Stimulated activated naive CD8-positive, alpha-beta T cell treated with anti-CD3 and anti-CD28 coated beads, Interleukin-15, Interleukin-2, amounts not matched to agents 100 ng/mL and 50 ng/mL, for 24 hours (primary cell): ENCODE measurements around the gene LCE7A.

Experiments
- H3K27ac Mint-ChIP-seq: one replicate; pipeline ENCODE4 v1.8.0; 2021; ENCODE audit warnings: mild to moderate bottlenecking, mixed read lengths
- H3K27me3 Mint-ChIP-seq: one replicate; pipeline ENCODE4 v1.8.0; 2021; ENCODE audit warnings: mixed read lengths
- H3K36me3 Mint-ChIP-seq: one replicate; pipeline ENCODE4 v1.8.0; 2021; ENCODE audit warnings: low read depth, mixed read lengths
- H3K4me1 Mint-ChIP-seq: one replicate; pipeline ENCODE4 v1.8.0; 2021; ENCODE audit warnings: low read depth, mixed read lengths
- H3K4me3 Mint-ChIP-seq: one replicate; pipeline ENCODE4 v1.8.0; 2021; ENCODE audit warnings: mild to moderate bottlenecking, mixed read lengths
- H3K9me3 Mint-ChIP-seq: one replicate; pipeline ENCODE4 v1.8.0; 2021; ENCODE audit warnings: mixed read lengths

The LCE7A gene, protein sequence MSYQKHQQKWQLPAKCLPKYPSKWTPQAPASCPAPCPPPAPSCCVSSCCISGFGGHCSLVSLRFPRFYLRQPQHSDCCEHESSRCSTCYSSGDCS

DNA sequence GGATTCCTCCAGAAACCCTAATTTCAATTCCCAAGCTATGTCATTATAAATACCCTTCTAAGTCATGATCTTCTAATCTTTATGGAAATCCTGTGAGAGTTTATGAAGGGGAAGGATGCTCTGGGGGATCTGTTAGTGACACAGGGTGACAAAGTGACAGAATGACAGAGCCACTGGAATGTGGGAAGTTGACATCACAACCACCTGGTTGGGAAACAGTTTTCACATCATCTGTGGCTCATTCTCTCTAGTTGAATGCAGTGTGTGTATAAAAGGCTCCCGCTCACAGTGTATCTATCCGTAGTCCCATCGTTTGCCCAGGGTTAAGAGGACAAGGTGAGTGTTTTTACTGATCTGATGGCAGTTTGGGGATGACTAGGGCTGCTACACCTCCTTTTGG, at the start of gene LCE7A:
Gene LCE7A, plus strand, starts transcription at position 301 of the 400 bp plus-strand sequence. CDS start 702 bp downstream, outside the sequence.
- Mint-ChIP-seq H3K4me1 (no peaks in the 10 kb centered on the region), H3K9me3 (no peaks in the 10 kb centered on the region), H3K36me3 (no peaks in the 10 kb centered on the region), H3K4me3 (no peak within 1 kb of the TSS), H3K27ac (no peak within 1 kb of the TSS), H3K27me3 (peaks cover 16% of the 10 kb centered on the region)

DNA sequence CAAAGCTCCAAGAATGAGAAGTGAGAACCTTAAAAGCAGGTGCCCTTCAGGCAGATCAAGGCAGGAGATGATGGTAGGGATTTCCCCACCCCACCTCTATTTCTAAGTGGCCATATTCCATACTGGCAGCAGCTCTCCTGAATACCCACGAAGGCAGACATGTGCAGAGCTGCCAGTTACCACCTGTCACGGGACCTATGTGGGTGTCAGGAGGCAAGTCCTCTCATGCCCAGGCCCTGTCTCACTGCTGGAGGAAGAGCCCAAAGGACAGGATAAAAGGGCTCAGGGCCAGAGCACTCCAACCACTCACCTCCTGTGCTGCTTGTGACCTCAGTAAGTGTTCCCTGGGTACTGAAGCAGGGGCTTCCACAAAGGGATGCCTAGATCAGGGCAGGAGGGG, 48.7 kb upstream of the LCE7A start:
- no peak overlapping the region for H3K27ac Mint-ChIP-seq
- no peaks in the 10 kb centered on the region for H3K4me1 Mint-ChIP-seq
- H3K27me3 Mint-ChIP-seq = peaks cover 7% of the 10 kb centered on the region
- no peak overlapping the region for H3K4me3 Mint-ChIP-seq
- no peaks in the 10 kb centered on the region for H3K36me3 Mint-ChIP-seq
- peaks cover 8% of the 10 kb centered on the region for H3K9me3 Mint-ChIP-seq

DNA sequence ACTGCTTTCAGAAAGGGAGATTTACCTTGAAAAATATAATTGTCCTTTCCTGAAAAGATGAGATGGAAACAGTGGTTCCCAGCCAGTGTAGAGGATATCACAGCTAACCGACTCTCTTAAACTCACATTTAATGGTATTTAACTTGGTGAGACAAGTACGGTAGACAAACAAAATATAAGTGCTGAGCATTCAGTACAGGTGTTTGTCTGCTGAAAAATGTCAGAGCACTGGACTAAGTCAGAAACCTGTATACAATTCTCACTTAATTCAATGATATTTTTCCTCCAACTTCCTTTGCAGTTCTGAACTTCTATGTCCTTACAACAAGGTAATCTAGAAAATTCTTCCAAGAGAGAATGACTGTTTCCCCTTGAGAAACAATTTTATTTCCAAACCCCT, 48.1 kb upstream of the LCE7A start, which contains the start of gene LCE1B:
Gene LCE1B, plus strand, starts transcription at position 301 of the 400 bp plus-strand sequence. CDS start 476 bp downstream, outside the sequence.
- Mint-ChIP-seq H3K27ac (no peak within 1 kb of the TSS), H3K4me3 (no peak within 1 kb of the TSS), H3K4me1 (no peaks in the 10 kb centered on the region), H3K27me3 (peaks cover 6% of the 10 kb centered on the region), H3K9me3 (peaks cover 7% of the 10 kb centered on the region), H3K36me3 (no peaks in the 10 kb centered on the region)

DNA sequence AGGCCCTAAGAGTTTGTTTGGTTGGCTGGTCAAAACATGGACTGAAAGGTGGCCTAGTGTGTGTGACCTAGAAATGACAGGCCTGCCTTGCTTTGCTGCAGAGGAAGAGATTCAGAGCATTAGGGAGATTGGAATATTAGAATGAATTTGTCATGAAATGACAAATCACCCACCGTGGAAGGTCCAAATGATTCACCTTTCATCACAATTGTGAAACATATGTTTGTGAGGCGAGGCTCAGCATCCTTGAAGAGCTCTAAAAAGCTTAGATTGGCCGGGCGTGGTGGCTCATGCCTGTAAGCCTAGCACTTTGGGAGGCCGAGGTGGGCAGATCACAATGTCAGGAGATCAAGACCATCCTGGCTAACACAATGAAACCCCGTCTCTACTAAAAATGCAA, 42.5 kb upstream of the LCE7A start:
- H3K4me1 Mint-ChIP-seq = no peaks in the 10 kb centered on the region
- H3K36me3 Mint-ChIP-seq = no peaks in the 10 kb centered on the region
- H3K27ac Mint-ChIP-seq = no peak overlapping the region
- H3K27me3 Mint-ChIP-seq = peaks cover 6% of the 10 kb centered on the region
- no peaks in the 10 kb centered on the region for H3K9me3 Mint-ChIP-seq
- H3K4me3 Mint-ChIP-seq = no peak overlapping the region

DNA sequence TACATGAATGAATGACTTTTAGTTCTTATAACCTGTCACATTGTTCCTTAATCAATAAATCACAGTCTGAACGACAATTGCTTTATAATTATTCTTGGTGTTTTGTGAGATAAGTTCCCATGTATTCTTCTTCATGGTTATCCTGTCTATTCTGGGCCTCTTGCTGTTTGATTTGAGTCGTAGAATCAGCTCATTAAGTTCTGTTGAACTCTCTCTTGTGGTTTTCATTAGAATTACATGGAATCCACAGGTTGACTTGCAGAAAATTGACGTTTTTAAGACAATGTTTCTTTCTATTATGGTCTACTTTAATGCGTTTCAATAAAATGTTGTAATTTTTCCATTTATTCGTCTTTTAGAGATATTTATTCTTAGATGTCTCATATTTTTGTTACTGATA, 36.5 kb upstream of the LCE7A start:
- peaks cover 37% of the 10 kb centered on the region for H3K27me3 Mint-ChIP-seq
- no peaks in the 10 kb centered on the region for H3K4me1 Mint-ChIP-seq
- H3K27ac Mint-ChIP-seq = no peak overlapping the region
- H3K4me3 Mint-ChIP-seq = no peak overlapping the region
- H3K36me3 Mint-ChIP-seq = no peaks in the 10 kb centered on the region
- no peaks in the 10 kb centered on the region for H3K9me3 Mint-ChIP-seq

DNA sequence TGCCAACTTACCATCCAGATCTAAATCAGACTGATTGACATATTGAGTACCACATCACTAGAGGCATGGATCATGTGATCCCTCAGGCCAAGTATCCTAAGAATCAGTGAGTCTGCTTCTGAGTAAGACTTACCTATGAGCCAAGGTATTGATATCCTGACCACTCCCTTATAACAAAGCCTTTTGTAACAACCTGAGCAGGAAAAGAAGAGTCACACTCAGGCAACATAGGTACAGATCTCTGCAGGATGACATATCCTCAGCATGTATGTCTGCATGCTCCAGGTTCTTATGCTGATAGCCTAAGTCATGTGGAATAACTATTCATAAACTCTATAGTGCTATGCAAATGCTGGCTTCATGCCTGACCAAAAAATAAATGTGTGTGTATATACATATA, 34.8 kb upstream of the LCE7A start:
- Mint-ChIP-seq H3K36me3 (no peaks in the 10 kb centered on the region), H3K4me3 (no peak overlapping the region), H3K9me3 (no peaks in the 10 kb centered on the region), H3K27me3 (peaks cover 52% of the 10 kb centered on the region), H3K27ac (no peak overlapping the region), H3K4me1 (no peaks in the 10 kb centered on the region)

DNA sequence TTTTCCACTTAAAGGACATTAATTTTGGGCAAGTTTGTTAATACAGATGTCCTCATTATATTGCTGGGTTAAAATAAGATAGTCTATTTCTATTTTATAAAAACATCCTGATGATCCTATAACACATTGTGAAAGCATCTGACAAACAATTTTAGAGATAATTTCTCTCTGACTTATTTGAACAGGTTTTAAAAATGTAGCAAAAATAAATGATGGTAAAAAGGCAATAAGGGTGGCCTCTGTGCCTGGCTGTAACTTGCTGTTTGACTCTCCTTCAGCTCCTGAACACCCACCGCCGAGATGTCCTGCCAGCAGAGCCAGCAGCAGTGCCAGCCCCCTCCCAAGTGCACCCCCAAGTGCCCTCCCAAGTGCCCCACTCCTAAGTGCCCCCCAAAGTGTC, 32.6 kb upstream of the LCE7A start, which contains the start of gene LCE1A:
Gene LCE1A, plus strand, starts transcription at position 301 of the 400 bp plus-strand sequence. Its CDS starts 0 bp downstream, at position 301.
- no peak within 1 kb of the TSS for H3K4me3 Mint-ChIP-seq
- H3K27ac Mint-ChIP-seq = no peak within 1 kb of the TSS
- no peaks in the 10 kb centered on the region for H3K4me1 Mint-ChIP-seq
- H3K9me3 Mint-ChIP-seq = no peaks in the 10 kb centered on the region
- no peaks in the 10 kb centered on the region for H3K36me3 Mint-ChIP-seq
- peaks cover 55% of the 10 kb centered on the region for H3K27me3 Mint-ChIP-seq

DNA sequence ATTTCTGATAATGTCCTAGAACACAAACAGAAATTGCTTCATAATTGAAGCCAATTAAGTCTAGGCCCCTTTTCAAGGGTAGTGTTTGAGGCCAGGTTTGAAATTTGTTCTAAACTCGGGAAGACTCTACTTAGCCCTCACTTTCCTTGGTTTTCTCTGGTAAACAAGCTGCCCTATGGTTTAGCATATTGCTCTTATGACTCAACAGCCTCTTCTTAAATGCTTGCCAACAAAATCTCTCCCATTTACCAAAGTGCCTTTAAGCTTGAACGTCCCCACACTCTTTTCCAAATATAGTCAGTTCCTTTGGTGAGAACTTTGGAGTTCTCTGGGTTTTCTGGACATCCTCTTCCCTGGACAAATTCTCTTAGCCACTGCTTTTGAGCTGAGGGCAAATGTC, 22.9 kb upstream of the LCE7A start:
- no peaks in the 10 kb centered on the region for H3K9me3 Mint-ChIP-seq
- no peaks in the 10 kb centered on the region for H3K4me1 Mint-ChIP-seq
- H3K36me3 Mint-ChIP-seq = no peaks in the 10 kb centered on the region
- peaks cover 5% of the 10 kb centered on the region for H3K27me3 Mint-ChIP-seq
- H3K27ac Mint-ChIP-seq = no peak overlapping the region
- no peak overlapping the region for H3K4me3 Mint-ChIP-seq

DNA sequence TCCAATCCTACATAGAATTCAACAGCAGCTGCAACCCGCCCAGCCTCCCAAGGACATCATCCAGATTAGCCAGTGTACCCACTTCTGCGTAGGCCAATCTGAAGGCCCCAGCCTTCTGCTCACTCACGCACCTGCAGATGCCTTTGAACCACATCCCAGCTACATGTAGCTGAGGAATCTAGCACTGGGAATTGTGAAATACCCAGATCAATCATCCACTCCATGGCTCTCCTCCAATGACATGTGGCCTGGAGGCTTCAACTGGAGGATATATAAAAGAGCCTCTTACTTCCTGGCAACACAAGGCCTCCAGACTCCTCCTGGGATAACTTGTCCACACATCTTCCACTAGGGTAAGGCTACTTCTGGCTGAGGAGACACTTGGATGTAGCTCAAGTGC, 17.2 kb upstream of the LCE7A start, which contains the start of gene LCE6A:
Gene LCE6A, plus strand, starts transcription at position 301 of the 400 bp plus-strand sequence. CDS start 665 bp downstream, outside the sequence.
- H3K27ac Mint-ChIP-seq = no peak within 1 kb of the TSS
- H3K27me3 Mint-ChIP-seq = peaks cover 11% of the 10 kb centered on the region
- no peaks in the 10 kb centered on the region for H3K9me3 Mint-ChIP-seq
- H3K36me3 Mint-ChIP-seq = no peaks in the 10 kb centered on the region
- H3K4me3 Mint-ChIP-seq = no peak within 1 kb of the TSS
- H3K4me1 Mint-ChIP-seq = no peaks in the 10 kb centered on the region

DNA sequence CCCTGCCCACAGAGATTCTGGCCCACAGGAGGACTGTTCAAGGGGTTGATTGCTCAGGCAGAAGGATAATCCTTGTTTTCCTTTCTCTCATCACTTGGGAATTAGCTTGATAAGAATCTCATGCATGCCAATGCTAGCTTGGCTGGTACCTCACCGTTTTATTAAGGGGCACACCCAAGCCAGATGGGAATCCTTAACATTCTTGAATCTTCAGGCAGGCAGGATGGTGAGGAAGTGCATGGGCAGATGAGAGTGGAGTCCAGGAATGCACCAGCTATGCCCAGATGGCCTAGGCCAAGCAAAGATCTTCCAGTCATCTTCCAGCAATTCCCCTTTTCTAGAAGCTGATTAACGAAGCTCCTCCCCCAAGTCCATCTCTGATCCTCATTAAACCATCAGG, 4.1 kb upstream of the LCE7A start:
- Mint-ChIP-seq H3K27ac (no peak overlapping the region), H3K36me3 (no peaks in the 10 kb centered on the region), H3K27me3 (peaks cover 10% of the 10 kb centered on the region), H3K9me3 (no peaks in the 10 kb centered on the region), H3K4me1 (no peaks in the 10 kb centered on the region), H3K4me3 (no peak overlapping the region)

DNA sequence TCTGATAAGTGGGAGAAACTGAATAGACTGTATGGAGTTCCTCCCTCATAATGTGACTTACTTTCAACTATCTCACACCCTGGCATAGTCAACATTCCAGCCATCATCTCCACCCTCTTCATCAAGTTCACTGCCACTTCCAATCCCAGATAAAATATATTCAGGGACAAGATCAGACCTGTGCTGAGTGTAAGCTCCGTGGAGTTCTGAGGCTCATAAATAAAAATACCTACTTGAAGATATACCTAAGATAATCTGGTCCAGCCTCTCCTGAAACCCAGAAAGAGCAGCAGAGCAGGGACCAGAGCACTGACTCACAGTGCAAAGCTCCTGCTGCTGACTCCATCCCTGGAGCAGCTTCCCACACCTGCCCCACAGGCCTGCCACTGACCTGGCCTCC, 1.7 kb upstream of the LCE7A start:
- Mint-ChIP-seq H3K4me1 (no peaks in the 10 kb centered on the region), H3K27me3 (peaks cover 16% of the 10 kb centered on the region), H3K9me3 (no peaks in the 10 kb centered on the region), H3K27ac (no peak overlapping the region), H3K36me3 (no peaks in the 10 kb centered on the region), H3K4me3 (no peak overlapping the region)

DNA sequence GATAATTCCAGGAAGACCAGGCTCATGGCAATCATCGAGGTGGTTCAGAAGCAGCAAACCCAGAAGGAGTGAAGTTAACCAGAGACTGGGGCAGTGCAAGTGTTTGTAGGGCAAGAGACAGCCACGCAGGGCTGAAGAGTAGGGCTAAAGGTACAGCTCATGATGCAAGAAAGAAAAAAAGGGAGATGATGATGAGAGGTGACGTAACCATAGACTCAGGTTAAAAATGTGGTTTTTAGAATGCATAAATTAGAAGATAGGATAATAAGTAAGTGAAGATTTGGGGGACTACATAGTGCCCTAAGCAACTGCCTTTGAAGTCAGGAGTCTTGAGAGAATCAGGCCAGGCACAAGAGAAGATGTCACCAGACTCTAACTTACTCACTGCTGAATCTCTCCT, 333 bp downstream of the LCE7A start:
- no peaks in the 10 kb centered on the region for H3K36me3 Mint-ChIP-seq
- H3K4me3 Mint-ChIP-seq = no peak overlapping the region
- H3K9me3 Mint-ChIP-seq = no peaks in the 10 kb centered on the region
- H3K27ac Mint-ChIP-seq = no peak overlapping the region
- no peaks in the 10 kb centered on the region for H3K4me1 Mint-ChIP-seq
- H3K27me3 Mint-ChIP-seq = peaks cover 16% of the 10 kb centered on the region

DNA sequence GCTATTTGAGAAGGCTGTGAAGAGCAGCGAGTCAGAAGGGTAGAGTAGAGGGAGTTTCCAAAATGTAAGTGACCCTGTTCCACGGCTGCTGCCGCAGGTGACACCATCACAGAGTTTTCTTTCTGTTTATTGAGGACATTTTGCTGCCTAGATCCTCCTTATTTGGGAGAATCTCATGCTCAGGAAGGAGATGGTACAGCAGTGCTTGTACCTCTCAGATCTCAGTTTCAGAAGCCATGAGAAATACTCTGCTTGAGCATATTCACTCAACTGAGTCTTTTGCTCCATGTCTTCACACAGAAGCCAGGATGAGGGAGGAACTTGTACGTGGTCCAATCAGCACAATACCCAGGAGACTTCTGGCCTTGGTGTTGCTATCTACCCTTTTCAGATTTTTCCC, 1.6 kb downstream of the LCE7A start:
- H3K27me3 Mint-ChIP-seq = peaks cover 16% of the 10 kb centered on the region
- no peaks in the 10 kb centered on the region for H3K9me3 Mint-ChIP-seq
- H3K4me1 Mint-ChIP-seq = no peaks in the 10 kb centered on the region
- H3K36me3 Mint-ChIP-seq = no peaks in the 10 kb centered on the region
- H3K4me3 Mint-ChIP-seq = no peak overlapping the region
- H3K27ac Mint-ChIP-seq = no peak overlapping the region

DNA sequence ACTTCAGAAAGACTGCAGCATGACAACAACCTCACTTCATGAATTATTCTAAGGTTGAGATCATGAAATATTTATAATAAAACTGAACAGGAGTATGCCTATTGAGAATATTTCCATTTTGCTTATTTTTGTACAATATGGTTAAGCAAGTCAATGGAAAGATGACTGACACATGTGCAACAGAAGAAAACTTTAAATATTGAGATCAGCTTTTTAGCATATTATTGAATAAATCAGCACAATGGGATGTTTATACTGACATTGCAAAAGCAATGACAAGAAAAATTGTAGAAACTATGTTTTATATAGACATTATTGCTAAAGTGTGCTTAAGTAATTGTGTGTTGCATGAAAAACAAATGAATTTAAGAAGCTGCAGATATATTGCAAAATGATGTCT, 4.6 kb downstream of the LCE7A start:
- H3K36me3 Mint-ChIP-seq = no peaks in the 10 kb centered on the region
- H3K4me1 Mint-ChIP-seq = no peaks in the 10 kb centered on the region

DNA sequence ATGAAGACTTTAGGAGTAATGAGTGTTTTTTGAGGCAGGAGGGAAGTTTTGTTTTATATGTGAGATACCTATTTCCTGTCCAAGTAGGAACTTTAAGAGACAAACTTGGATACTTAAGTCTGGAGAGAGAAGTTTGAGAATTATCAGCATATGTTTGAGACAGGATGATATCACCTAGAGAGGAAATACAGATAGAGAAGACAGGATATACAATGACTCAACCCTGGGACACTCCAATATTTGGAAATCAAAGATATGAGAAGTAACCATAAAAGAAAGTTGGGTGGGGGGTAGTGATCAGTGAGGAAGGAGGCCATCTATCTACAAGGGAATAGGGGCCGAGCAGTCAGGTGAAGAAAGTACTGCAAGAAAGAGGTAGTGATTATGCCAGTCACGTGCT, 6.5 kb downstream of the LCE7A start:
- no peak overlapping the region for H3K4me3 Mint-ChIP-seq
- H3K36me3 Mint-ChIP-seq = no peaks in the 10 kb centered on the region
- H3K27me3 Mint-ChIP-seq = peaks cover 5% of the 10 kb centered on the region
- H3K9me3 Mint-ChIP-seq = no peaks in the 10 kb centered on the region
- H3K27ac Mint-ChIP-seq = no peak overlapping the region
- H3K4me1 Mint-ChIP-seq = no peaks in the 10 kb centered on the region

More for the DNA sequence above, 4.6 kb downstream of the LCE7A start:
- peaks cover 5% of the 10 kb centered on the region for H3K27me3 Mint-ChIP-seq
- no peaks in the 10 kb centered on the region for H3K9me3 Mint-ChIP-seq
- no peak overlapping the region for H3K4me3 Mint-ChIP-seq
- H3K27ac Mint-ChIP-seq = no peak overlapping the region

DNA sequence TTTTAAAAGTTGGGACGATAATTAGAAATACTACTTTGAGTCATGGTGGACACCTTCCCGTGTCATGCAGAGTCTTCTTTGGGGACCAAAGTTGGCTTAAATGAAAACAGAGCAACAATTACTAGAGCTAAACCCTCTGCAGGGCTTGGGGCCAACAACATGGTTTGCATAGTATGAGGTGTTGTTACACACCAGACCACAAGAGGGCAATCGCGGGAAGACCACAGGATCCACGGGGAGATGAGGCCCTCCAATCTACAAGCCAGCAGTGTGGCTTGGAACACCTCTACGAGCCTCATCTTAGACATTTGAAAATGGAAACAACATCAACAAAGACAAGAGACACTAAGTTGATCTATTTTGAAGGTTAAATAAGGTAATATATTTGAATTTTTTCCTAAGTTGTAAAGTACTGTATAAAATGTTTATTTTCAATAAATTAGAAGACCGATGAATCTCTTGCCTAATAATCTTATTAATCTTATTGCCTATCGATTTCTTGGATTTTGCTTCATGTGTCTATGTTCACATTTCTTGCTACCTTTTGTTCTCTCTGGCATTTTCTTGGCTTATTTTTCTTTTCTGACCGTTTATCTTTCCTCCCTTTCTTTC, 10.1 kb downstream of the LCE7A start:
- no peaks in the 10 kb centered on the region for H3K4me1 Mint-ChIP-seq
- H3K27me3 Mint-ChIP-seq = no peaks in the 10 kb centered on the region
- no peaks in the 10 kb centered on the region for H3K36me3 Mint-ChIP-seq
- H3K9me3 Mint-ChIP-seq = no peaks in the 10 kb centered on the region
- H3K4me3 Mint-ChIP-seq = no peak overlapping the region
- H3K27ac Mint-ChIP-seq = no peak overlapping the region
